Erythroblast (primary cell): ENCODE results near the gene PABPC1L.

Source experiments
- DNase-seq, 2 experiments: peaks; one replicate each; lab custom pipeline; 2025; lab: John Stamatoyannopoulos, UW
- GATA1 ChIP-seq: IDR thresholded peaks from 2 replicates; pipeline ENCODE4 v1.6.1; 2011; ENCODE audit warnings: low read depth, mild to moderate bottlenecking, control low read depth, low read length, moderate library complexity
- POLR2A ChIP-seq: IDR thresholded peaks from 2 replicates; pipeline ENCODE4 v1.6.1; 2011; ENCODE audit warnings: mild to moderate bottlenecking, low read length

Gene PABPC1L

GRCh38 chr20:44942264-44942973 is 32.6 kb downstream of the PABPC1L start:
- no peak for DNase-seq
- no peak for TF ChIP-seq POLR2A
- no peak for TF ChIP-seq GATA1

GRCh38 chr20:44943828-44944227 is 34.0 kb downstream of the PABPC1L start:
- no peak for DNase-seq
- TF ChIP-seq GATA1 = no peak
- no peak for TF ChIP-seq POLR2A

- TF ChIP-seq GATA1 (no peak), POLR2A (no peak)
- no peak for DNase-seq
Measured at GRCh38 chr20:44945261-44945660, 35.4 kb downstream of the PABPC1L start.

GRCh38 chr20:44946271-44946852 is 36.5 kb downstream of the PABPC1L start:
- TF ChIP-seq POLR2A (no peak), GATA1 (no peak)

GRCh38 chr20:44948107-44948506 is 38.2 kb downstream of the PABPC1L start:
- no peak for TF ChIP-seq POLR2A

More at GRCh38 chr20:44946271-44946852, 36.5 kb downstream of the PABPC1L start:
- DNase-seq = no peak

GRCh38 chr20:44948513-44948912 is 38.7 kb downstream of the PABPC1L start:
- no peak for DNase-seq
- no peak for TF ChIP-seq GATA1
- TF ChIP-seq POLR2A = no peak

More at GRCh38 chr20:44948107-44948506, 38.2 kb downstream of the PABPC1L start:
- no peak for DNase-seq

- DNase-seq = no peak
- no peak for TF ChIP-seq POLR2A
- TF ChIP-seq GATA1 = no peak
Measured at GRCh38 chr20:44950368-44950767, 40.5 kb downstream of the PABPC1L start.

GRCh38 chr20:44952731-44953130 is 42.9 kb downstream of the PABPC1L start:
- TF ChIP-seq POLR2A (no peak), GATA1 (no peak)
- no peak for DNase-seq

- DNase-seq = no peak
- no peak for TF ChIP-seq POLR2A
- TF ChIP-seq GATA1 = no peak
Measured at GRCh38 chr20:44954211-44954610, 44.4 kb downstream of the PABPC1L start.

- DNase-seq = no peak
- no peak for TF ChIP-seq GATA1
- TF ChIP-seq POLR2A = no peak
Measured at GRCh38 chr20:44955270-44955669, 45.4 kb downstream of the PABPC1L start.

- no peak for TF ChIP-seq POLR2A
- no peak for TF ChIP-seq GATA1
- no peak for DNase-seq
Measured at GRCh38 chr20:44956410-44956809, 46.5 kb downstream of the PABPC1L start.

- DNase-seq = no peak
- TF ChIP-seq GATA1 (no peak), POLR2A (no peak)
Measured at GRCh38 chr20:44958276-44958675, 48.4 kb downstream of the PABPC1L start.

- no peak for DNase-seq
- TF ChIP-seq POLR2A (no peak), GATA1 (no peak)
Measured at GRCh38 chr20:44959082-44959637, 49.3 kb downstream of the PABPC1L start.

- peak; percentile 71 to 72 for DNase-seq
- TF ChIP-seq POLR2A (no peak), GATA1 (no peak)
Measured at GRCh38 chr20:44959638-44960102, 49.8 kb downstream of the PABPC1L start.
